IMR-90 (cell line): ENCODE results near the gene PDYN. TPM values are rescaled to one million over a fixed set of nuclear protein-coding genes. Genes with fewer than 3 reads are reported as not detected.

Source experiments
- ATAC-seq: fragments of 200-7000 bp; cut with Tn5 transposase; 2 replicates; pipeline ENCODE4 v1.9.1; 2020; ENCODE audit warnings: low read depth, mild to moderate bottlenecking, moderate library complexity
- BruUV-seq: library from RNA; stranded (reverse); fragments of 400-500 nt; replicated peaks from 2 replicates; lab custom pipeline; 2021; lab: Mats Ljungman, UMichigan
- CTCF ChIA-PET: fragments of 300-600 bp; formaldehyde crosslinking; extraction: SDS; loops from one replicate; lab custom pipeline; 2021; ENCODE audit warnings: antibody characterized with exemption; lab: Yijun Ruan, JAX
- POLR2A ChIA-PET: fragments of 300-600 bp; sonication (Branson Sonifier 250); formaldehyde crosslinking; loops from one replicate; lab custom pipeline; 2022; ENCODE audit warnings: antibody characterized with exemption; ENCODE audit not compliant: unreplicated experiment; lab: Charles Lee
- DNase-seq: peaks from one replicate; pipeline ENCODE4 v3.0.0; 2013
- H2AFZ ChIP-seq: replicated peaks from 2 replicates; pipeline ENCODE3; 2013; ENCODE audit warnings: low read length, mild to moderate bottlenecking; ENCODE audit not compliant: poor library complexity
- H2AK5ac ChIP-seq: 2 replicates; pipeline ENCODE4 v1.6.1; 2013; ENCODE audit warnings: low read depth, low read length, inconsistent platforms
- H2AK9ac ChIP-seq: replicated peaks from 2 replicates; pipeline ENCODE3; 2013; ENCODE audit warnings: mild to moderate bottlenecking, low read depth, low read length, moderate library complexity; ENCODE audit not compliant: poor library complexity
- H2BK120ac ChIP-seq: 2 replicates; pipeline ENCODE4 v1.6.1; 2013; ENCODE audit warnings: low read depth, low read length, inconsistent platforms
- H2BK15ac ChIP-seq: 3 replicates; pipeline ENCODE4 v1.6.1; 2013; ENCODE audit warnings: low read depth, low read length, inconsistent platforms
- H2BK20ac ChIP-seq: 2 replicates; pipeline ENCODE4 v1.6.1; 2013; ENCODE audit warnings: low read depth, mild to moderate bottlenecking, inconsistent platforms, low read length, moderate library complexity
- H2BK5ac ChIP-seq: 2 replicates; pipeline ENCODE4 v1.6.1; 2013; ENCODE audit warnings: mild to moderate bottlenecking, low read depth, low read length, inconsistent platforms; ENCODE audit not compliant: poor library complexity, severe bottlenecking
- H3K14ac ChIP-seq: replicated peaks from 2 replicates; pipeline ENCODE4 v1.6.1; 2013; ENCODE audit warnings: low read depth, low read length, inconsistent platforms
- H3K18ac ChIP-seq: 2 replicates; pipeline ENCODE4 v1.6.1; 2013; ENCODE audit warnings: low read depth, low read length, control low read depth
- H3K23ac ChIP-seq: 2 replicates; pipeline ENCODE4 v1.6.1; 2013; ENCODE audit warnings: low read depth, low read length, inconsistent platforms
- H3K27ac ChIP-seq: 2 replicates; pipeline ENCODE4 v1.5.1; 2013; ENCODE audit warnings: mild to moderate bottlenecking, control low read depth, low read length; ENCODE audit not compliant: insufficient read depth
- H3K27me3 ChIP-seq: 2 replicates; pipeline ENCODE4 v1.6.1; 2013; ENCODE audit warnings: low read length; ENCODE audit not compliant: control insufficient read depth, insufficient read depth
- H3K36me3 ChIP-seq: 2 replicates; pipeline ENCODE4 v1.6.1; 2013; ENCODE audit warnings: low read length, mixed read lengths; ENCODE audit not compliant: control insufficient read depth, insufficient read depth
- H3K4ac ChIP-seq: 2 replicates; pipeline ENCODE4 v1.6.1; 2013; ENCODE audit warnings: low read depth, low read length, inconsistent platforms
- H3K4me1 ChIP-seq: 2 replicates; pipeline ENCODE4 v1.6.1; 2013; ENCODE audit warnings: low read length, mixed read lengths; ENCODE audit not compliant: control insufficient read depth, insufficient read depth
- H3K4me2 ChIP-seq: 2 replicates; pipeline ENCODE4 v1.6.1; 2013; ENCODE audit warnings: low read depth, mild to moderate bottlenecking, control low read depth, low read length, moderate library complexity
- H3K4me3 ChIP-seq: 2 replicates; pipeline ENCODE4 v1.5.1; 2013; ENCODE audit warnings: low read depth, mild to moderate bottlenecking, control low read depth, low read length, moderate library complexity; ENCODE audit not compliant: insufficient read depth
- H3K56ac ChIP-seq: 2 replicates; pipeline ENCODE4 v1.6.1; 2013; ENCODE audit warnings: low read length, inconsistent platforms; ENCODE audit not compliant: insufficient read depth; ENCODE audit errors: extremely low read depth
- H3K79me1 ChIP-seq, 2 experiments: 2 replicates each; pipeline ENCODE4 v1.6.1; 2013; ENCODE audit warnings: low read length in 2 of 2, inconsistent platforms in 1 of 2, low read depth in 1 of 2
- H3K9ac ChIP-seq: 2 replicates; pipeline ENCODE4 v1.6.1; 2013; ENCODE audit warnings: low read depth, low read length, control low read depth
- H3K9me1 ChIP-seq: 2 replicates; pipeline ENCODE4 v1.6.1; 2013; ENCODE audit warnings: low read length, inconsistent platforms; ENCODE audit not compliant: insufficient read depth
- H3K9me3 ChIP-seq: 2 replicates; pipeline ENCODE4 v1.6.1; 2013; ENCODE audit warnings: low read length; ENCODE audit not compliant: control insufficient read depth, insufficient read depth
- H4K20me1 ChIP-seq: 2 replicates; pipeline ENCODE4 v1.6.1; 2013; ENCODE audit warnings: low read length, inconsistent platforms; ENCODE audit not compliant: insufficient read depth
- H4K5ac ChIP-seq: 2 replicates; pipeline ENCODE4 v1.6.1; 2013; ENCODE audit warnings: mild to moderate bottlenecking, low read depth, low read length, control low read depth
- H4K8ac ChIP-seq, 2 experiments: 2 replicates each; pipeline ENCODE4 v1.6.1; 2013; ENCODE audit warnings: low read depth in 2 of 2, low read length in 2 of 2, control low read depth in 1 of 2, inconsistent platforms in 1 of 2
- H4K91ac ChIP-seq: 2 replicates; pipeline ENCODE4 v1.6.1; 2013; ENCODE audit warnings: low read depth, low read length, inconsistent platforms; ENCODE audit not compliant: insufficient read depth
- MAFK ChIP-seq: IDR thresholded peaks from 2 replicates; pipeline ENCODE4 v1.6.1; 2012; ENCODE audit warnings: low read depth, low read length, improper control_type of control experiment
- RCOR1 ChIP-seq: IDR thresholded peaks from 2 replicates; pipeline ENCODE4 v1.6.1; 2012; ENCODE audit warnings: mild to moderate bottlenecking, low read length, improper control_type of control experiment; ENCODE audit not compliant: insufficient replicate concordance
- RFX5 ChIP-seq: IDR thresholded peaks from 2 replicates; pipeline ENCODE4 v1.8.0; 2012; ENCODE audit warnings: low read depth, mild to moderate bottlenecking, low read length, moderate library complexity
- WGBS, 2 experiments: methylation state at CpG; one replicate each; pipeline versions ENCODE4 v1.1.5 to v1.1.7; 2013; ENCODE audit warnings: missing lambda C conversion rate in 2 of 2; ENCODE audit not compliant: insufficient read length in 1 of 2; ENCODE audit errors: extremely low coverage in 2 of 2; 5-methylcytosine and 5-hydroxymethylcytosine counted together
- dilution Hi-C: fragments of 300-500 bp; cut with HindIII; formaldehyde crosslinking; loops from one replicate; pipeline ENCODE4 v1.14.3; 2018; ENCODE audit warnings: low sequenced_read_pairs; ENCODE audit not compliant: unreplicated experiment
- in situ Hi-C: fragments of 300-500 bp; cut with MboI; formaldehyde crosslinking; loops from 3 replicates; pipeline ENCODE4 v1.14.3; 2019; ENCODE audit warnings: low sequenced_read_pairs, inconsistent platforms, mixed read lengths
- intact Hi-C: fragments of 100-400 bp; cut with micrococcal nuclease; formaldehyde crosslinking; loops from 2 replicates; pipeline ENCODE4 v1.10.0; 2022
- polyA plus RNA-seq, 3 experiments: library from polyadenylated mRNA; depleted of rRNA; stranded (reverse); fragments of >200 nt; gene quantifications; 2 replicates each; pipeline ENCODE4 v1.2.3, GENCODE V29; 2012; ENCODE audit warnings: low replicate concordance in 1 of 3
- total RNA-seq: library from RNA; depleted of rRNA; stranded (reverse); fragments of >200 nt; gene quantifications from 2 replicates; pipeline ENCODE4 v1.2.3, GENCODE V29; 2012
- TF ChIP-seq, protein P1 (sequence below): conservative IDR thresholded peaks from 2 replicates; pipeline ENCODE4 v1.5.1; 2012; ENCODE audit warnings: mild to moderate bottlenecking, low read depth, low read length, improper control_type of control experiment

The PDYN gene
- total and polyA plus RNA-seq, 2 of the 4 experiments (the other 2 are of a cell fraction): not detected

DNA sequence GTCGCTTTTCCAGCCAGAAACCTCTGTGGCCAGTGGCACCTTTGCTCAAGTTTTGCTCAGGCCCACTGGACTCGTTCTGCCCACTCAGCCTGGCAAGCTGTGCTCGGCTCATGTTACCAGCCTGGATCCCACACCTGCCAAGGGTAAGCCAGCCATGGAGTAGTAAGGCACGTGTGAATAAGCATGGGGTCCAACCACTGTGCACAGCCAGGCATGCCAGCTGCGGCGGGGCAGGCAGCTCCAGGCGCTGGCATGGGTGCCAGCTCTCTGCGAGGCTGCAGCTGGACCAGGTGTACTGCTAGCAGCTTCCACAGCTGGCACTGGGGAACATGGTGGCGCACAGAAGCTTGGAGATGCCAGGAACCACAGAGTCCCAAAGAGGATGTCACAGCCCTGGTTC, 32.1 kb upstream of the PDYN start:
- Histone ChIP-seq H3K4me3 (no peak overlapping the region), H3K9me3 (no peaks in the 10 kb centered on the region; the same call in 1 of the 2 replicates), H2AK9ac (no peak overlapping the region), H3K9me1 (no peaks in the 10 kb centered on the region), H3K9ac (no peak overlapping the region), H4K20me1 (no peaks in the 10 kb centered on the region), H3K18ac (no peak overlapping the region), H2BK120ac (no peak overlapping the region), H3K4me2 (no peak overlapping the region), H3K36me3 (no peaks in the 10 kb centered on the region), H3K23ac (no peak overlapping the region), H2AK5ac (no peak overlapping the region), H2BK5ac (no peak overlapping the region), H3K79me1 (no peaks in the 10 kb centered on the region), H4K5ac (no peak overlapping the region), H2BK15ac (no peak overlapping the region), H3K27ac (no peak overlapping the region), H3K27me3 (no peaks in the 10 kb centered on the region; the same call in 1 of the 2 replicates), H3K56ac (no peak overlapping the region), H3K14ac (no peak overlapping the region), H2AFZ (no peak overlapping the region), H3K4ac (no peak overlapping the region), H2BK20ac (no peak overlapping the region), H4K8ac (no peak overlapping the region), H3K4me1 (no peaks in the 10 kb centered on the region), H4K91ac (no peak overlapping the region)
- whole genome bisulfite sequencing, 2 experiments: 55% methylated on average over 5 of the region's 9 CpGs; no CpG with 5 or more reads in 1 of the 2 experiments
- in situ Hi-C loops: no loop called here
- BruUV-seq: no TSS peak
- DNase-seq (no peak), ATAC-seq (no peak)
- intact Hi-C loops: no loop called here
- no peak for TF ChIP-seq RFX5
- TF ChIP-seq MAFK: no peak
- no peak for TF ChIP-seq RCOR1
- TF ChIP-seq, protein P1, sequence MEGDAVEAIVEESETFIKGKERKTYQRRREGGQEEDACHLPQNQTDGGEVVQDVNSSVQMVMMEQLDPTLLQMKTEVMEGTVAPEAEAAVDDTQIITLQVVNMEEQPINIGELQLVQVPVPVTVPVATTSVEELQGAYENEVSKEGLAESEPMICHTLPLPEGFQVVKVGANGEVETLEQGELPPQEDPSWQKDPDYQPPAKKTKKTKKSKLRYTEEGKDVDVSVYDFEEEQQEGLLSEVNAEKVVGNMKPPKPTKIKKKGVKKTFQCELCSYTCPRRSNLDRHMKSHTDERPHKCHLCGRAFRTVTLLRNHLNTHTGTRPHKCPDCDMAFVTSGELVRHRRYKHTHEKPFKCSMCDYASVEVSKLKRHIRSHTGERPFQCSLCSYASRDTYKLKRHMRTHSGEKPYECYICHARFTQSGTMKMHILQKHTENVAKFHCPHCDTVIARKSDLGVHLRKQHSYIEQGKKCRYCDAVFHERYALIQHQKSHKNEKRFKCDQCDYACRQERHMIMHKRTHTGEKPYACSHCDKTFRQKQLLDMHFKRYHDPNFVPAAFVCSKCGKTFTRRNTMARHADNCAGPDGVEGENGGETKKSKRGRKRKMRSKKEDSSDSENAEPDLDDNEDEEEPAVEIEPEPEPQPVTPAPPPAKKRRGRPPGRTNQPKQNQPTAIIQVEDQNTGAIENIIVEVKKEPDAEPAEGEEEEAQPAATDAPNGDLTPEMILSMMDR: no peak
- dilution Hi-C loops: no loop called here
- POLR2A ChIA-PET: no interaction called here
- CTCF ChIA-PET: no interaction called here
